NCI-H345 treated with DMSO at 0.1 percent for 48 hours (cell line): Measurements from ENCODE around the gene DPP6.

Experiments used
- DNase-seq: peaks from one replicate; lab custom pipeline; 2025; ENCODE audit not compliant: unreplicated experiment; lab: John Stamatoyannopoulos, UW

DPP6 gene

DNA sequence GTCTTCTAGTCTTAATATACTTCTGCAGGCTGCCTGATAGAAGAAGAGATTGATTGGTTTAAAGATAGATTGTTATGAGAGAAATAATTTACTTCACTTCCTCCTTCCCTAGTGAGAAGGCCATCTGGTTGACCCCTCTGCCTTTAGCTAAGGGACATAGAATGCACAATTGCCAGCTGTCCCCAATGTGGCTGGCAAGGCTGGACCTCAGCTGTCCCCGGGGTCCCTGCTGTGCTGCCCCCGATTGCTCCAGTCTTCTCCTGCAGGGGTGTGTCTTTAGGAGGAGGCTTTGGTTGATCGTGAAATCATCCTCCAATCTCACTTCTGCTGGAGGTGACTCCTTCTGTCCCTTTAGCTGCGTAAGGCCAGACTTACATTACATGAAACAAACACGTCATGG is 388.5 kb downstream of the DPP6 start:
- no peak for DNase-seq

DNA sequence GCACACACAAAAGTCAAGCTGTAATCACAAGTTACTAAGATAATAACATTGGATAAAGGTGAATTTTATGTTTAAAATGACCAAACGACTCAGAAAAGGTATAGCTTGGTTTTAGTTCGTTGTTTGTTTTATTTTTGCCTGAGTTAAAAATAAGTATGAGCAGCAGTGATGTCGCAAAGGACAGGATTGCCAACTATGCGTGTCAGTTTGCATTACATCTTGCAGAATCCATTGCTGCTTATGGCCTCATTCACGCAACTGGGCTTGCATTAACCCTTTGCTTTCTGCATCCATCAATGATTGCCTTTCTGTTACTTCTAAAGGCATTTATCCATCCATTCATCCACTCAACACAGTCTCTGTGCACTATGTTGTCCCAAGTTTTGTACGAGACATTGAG is 389.6 kb downstream of the DPP6 start:
- no peak for DNase-seq

DNA sequence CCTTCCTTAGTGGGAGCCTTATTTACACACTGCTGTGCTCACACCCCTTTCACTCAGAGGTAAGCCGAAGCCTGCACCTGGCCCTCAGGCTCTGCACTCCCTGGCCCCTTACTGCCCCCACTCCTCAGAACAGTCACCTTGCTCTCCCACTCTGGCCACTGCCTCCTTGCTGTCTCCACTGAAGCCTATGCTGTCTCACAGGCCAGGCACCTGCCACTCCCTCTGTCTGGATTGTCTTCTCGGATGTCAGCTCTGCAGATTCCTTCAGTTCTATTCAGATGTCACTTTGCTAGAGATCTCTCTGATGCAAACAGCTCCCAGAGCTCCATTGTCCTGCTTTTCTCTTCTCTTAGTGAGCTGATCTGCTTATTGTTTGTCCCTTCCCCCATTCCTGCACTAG is 390.7 kb downstream of the DPP6 start:
- DNase-seq: no peak

DNA sequence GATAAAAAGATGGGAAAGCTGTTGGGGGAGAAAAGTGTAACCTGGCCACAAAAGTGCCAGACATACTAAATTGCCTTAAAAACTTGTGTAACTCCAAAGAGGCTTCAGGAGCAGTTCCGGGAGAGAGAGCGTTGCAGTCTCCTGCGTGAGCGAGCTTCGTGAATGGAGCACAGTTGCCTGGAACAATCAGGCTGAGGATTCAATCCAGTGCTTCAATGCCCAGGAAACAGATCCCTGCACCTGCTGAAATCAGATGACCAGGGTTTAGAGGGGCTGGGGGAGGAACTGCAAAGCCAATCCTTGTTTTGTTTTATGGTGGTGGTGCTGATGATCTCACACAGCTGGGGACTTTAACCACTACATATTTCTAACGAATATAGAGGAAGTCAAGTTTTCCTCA is 398.3 kb downstream of the DPP6 start:
- no peak for DNase-seq

DNA sequence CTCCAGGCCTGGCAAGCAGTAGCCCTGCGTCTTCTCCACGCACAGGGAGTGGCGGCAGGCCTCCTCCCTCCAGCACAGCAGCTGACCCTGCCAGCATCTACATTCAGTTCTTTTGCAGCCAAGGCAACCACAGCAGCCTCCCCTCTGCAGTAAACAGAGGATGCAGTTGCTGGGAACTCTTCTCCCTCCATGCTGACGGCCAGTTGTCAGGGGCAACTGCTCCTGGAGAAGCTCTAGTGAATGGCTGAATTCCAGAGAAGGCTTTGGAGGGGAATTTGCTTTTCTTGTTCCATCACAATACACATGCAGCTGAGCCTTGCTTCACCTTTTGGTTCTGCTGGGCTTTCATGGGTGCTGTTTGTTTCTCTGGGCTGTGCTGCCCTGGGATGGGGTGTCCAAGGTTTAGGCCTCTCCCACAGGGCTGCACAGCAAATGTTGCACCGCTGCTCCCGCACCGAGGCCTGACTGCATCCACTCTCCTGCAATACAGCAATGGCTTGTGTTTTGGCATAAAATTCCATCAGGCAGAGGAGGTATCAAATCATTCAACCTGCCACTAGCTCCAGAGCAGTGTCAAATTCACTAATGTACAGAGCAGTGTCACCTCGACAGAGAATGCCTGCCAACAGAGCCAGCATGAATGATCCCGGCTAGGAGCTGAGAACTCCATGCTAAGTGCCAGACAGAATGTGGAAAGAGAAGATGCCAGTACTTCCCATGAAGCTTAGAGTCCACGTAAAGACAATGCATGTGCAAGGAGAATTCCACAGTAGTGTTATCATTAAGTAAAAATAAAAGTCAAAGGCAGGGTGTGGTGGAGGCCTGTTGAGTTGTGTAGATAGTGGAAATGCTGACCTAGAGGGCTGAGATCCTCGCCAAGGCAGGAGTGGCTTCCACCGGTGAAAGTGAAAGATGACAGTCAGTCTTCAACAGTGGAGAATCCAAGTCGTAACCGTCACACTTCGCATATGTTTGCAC is 399.6 kb downstream of the DPP6 start:
- no peak for DNase-seq

DNA sequence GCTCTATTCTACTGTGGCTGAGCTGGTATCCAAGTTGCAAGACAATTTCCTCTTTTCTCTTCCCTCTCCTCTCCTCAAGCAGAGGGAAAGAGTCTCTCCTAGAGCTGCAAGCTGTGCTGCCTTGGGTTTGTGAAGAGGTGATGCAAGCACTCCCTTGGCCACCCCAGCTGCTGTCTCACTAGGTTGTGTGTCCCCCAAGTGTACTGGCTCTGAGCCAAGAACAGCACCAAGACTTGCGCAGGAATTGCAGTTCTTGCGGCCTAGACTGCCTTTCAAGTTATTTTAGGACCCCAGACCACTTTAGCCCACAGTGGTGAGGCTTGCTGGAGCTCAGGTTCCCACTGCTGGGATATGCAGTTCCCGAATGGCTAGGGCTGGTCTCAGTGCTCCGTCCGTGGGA is 411.6 kb downstream of the DPP6 start:
- no peak for DNase-seq

DNA sequence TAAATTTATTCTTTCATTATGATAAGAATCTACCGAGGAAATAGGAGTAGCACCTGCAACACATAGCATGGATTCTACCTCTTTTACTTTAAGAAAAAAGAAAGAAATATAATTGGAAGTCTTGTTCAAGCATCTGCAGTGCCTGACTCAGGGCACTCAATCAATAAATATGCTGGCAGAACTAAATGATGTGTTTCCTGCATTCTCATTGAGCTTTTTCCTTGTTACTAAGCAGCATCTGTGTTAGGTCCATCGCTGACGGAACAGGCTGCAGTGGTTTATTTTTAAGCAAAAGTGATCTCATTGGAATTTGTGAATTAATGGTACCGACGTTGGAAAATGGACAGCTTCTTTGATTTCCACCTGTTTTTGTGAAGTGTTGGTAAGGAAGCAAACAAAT is 417.5 kb downstream of the DPP6 start:
- no peak for DNase-seq

DNA sequence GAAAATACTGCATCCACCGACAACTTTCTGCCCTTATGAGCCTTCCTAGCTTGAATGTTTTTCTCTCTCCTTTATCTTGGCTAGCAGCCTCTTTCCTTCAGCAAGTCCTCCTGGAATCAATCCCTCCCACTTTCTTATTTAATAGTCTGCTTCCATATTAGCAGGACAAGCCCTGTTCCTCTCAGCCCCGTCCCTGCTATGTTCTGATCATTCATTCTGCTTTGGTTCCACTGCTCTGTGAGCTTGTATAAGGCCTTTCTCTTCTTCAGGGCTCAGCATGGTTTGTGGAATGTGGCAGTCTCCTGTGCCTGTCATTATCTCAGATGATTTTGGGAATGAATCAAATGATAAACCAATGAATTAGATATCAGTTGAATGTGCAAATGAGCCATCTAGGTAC is 420.1 kb downstream of the DPP6 start:
- DNase-seq: no peak

DNA sequence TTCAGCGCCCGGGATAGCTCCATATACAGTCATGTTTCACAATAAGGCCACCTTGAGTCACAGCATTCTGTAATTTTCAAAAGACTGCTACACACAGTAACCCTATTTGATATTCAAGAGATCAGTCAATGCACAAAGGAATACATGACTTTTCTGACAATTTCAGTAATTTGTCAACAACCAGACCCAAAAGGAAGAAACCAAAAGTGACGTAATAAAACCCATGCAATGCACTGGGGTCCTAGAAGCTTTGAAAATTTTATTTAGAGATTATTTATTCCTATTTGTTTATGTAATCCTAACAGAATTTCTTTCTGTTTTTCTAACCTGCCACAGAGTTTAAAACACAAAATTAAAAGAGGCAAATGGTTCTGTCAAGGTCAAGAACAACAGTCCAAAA is 421.2 kb downstream of the DPP6 start:
- no peak for DNase-seq

DNA sequence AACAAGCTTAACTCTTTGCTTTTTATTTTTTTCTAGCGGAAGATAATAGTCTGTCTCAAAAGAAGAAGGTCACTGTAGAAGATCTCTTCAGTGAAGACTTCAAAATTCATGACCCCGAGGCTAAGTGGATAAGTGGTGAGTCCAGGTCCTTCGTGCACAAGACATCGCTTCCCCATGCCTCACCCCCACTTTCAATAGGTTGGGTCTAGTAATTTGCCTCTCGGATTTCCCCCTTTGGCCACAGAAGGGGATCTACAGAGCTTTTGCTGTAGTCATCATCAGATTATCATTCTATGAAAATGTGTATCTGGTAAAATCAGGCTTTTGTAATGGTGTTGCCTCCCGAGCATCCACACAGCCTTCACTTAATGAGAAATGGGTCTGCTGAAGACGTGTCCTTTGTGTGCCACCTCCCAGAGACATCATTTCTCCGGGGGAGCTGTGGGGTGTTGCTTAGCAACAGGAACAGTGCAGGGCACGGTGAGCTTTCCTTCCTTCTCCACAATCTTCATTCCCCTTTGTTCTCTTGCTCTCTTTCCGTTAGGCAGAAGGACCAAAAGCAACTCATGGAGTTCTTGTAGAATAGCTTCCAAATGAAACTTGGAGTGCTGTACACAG is 422.8 kb downstream of the DPP6 start:
- no peak for DNase-seq

DNA sequence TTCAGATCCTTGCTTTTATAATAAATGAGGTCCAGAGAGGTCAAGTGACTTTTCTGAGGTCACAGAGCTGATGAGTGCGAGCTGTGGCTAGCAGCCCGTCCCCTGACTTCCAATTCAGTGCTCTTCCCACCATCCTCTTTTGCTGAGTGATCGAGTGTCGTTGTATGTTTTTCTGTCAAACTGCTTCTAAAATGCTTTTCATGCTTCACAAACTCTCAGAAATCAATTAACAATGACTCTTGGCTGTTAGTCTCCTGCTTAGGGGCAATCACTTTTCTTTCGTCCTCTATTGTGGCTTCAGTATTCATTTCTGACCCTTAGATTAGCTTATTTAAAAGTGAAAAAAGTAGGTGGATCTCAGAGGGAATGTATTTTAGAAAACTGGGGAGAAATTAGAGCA is 423.7 kb downstream of the DPP6 start:
- DNase-seq: no peak

DNA sequence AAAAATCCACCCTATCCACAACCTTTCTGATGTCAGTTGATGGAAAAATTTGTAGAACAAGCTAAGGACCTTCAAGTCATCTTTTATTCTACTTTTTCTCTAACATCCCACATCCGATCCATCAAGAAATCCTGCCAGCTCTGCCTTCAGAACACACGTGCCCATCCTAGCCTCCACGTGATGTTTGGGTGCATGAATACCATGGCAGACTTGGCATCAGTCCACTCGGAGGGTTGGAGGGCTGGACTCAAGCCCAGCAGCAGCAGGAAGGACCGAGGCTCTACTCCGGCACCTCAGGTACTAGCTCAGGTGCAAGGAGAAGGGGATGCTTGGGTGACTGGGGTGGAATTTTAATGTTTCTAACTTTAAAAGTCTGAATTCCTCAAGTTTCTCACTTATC is 428.6 kb downstream of the DPP6 start:
- no peak for DNase-seq

DNA sequence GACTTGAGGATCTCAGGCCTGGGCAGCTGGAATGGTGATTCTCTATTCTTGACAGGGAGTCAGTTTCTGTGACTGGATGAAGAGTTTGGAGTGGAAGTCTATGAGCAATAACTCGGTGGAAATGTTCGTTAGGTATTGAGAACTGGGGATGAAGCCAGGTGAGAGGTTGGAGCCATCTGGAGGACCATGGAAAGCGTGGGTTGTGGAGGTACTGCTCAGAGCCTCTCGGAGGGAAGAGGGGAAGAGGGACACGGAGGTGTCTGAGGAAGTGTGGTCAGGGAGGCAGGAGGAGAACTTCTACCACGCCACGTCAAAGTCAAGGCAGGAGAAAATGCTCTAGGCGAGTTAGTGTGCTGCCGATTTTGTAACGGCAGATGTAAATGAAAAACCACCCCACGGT is 430.7 kb downstream of the DPP6 start:
- no peak for DNase-seq

DNA sequence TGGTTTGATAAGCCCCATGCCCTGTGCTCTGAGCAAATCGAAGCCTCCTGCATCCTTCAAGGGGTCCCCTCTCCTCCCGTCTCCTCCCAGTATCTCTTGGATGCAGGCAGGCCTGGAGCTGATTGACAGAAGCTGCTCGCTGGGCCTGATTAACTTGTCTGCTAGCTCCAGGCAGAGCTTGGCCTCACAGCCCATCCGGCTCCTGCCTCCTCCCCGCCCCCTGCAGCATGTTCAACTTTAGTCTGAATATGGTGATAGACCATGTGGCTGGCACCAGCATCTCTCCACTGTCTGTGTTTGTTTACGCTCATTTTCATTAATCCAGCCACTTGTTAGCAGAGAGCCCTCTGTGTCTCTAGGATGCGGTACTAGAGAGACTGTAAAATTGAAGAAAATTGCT is 432.2 kb downstream of the DPP6 start:
- no peak for DNase-seq

DNA sequence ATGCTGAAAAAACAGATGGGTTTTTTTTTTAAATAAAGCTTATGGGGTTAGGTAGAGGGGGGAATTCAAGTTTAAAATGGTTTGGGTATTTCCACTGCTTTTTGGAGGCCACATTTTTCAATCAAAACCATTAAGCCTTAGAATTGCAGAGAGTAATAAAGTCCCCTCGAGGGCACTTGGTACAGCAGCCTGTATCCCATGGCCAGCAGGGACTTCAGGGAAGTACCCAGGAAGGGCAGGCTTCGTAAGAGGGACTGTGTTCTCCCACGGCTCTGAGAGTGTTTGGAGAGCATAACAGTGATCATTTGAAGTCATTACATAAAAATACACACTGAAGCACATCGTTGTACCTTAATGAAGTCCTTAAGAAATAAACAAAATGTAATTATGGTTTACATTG is 432.7 kb downstream of the DPP6 start:
- no peak for DNase-seq

DNA sequence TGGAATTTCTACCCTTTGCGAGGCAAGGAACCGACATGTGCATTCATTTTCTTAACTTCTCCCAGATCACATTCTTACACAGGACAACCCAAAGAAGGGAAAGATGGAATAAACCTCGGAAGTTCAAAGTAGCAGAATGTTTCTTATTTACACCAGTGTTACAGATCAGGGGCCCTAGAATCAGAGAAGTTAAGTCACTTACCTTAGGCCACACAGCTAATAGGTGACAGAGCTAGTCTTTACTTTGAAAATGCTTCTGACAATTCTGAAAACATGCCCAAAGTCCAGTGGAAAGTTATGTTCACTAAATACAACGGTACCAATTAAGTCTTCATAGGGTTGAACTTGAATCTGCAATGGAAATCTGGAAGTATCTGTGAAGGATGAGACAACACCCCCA is 437.7 kb downstream of the DPP6 start:
- no peak for DNase-seq

DNA sequence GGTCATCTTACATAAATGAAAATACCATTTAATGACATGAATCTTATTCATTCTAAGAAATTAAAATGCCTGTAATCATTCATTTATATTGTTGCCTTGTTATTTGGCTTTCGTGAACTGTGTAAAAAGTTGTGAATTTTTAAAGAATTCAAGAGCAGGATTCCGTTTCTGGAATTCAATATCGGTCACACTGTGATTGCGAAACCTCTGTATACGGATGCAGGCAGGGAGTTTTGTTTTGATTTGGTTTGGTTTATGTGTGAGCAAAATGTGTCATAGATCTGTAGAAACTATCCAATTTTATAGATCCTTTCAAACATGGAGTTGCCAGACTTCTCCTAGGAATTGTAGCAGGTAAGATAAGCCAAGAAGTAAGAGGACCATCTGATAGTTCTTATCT is 441.4 kb downstream of the DPP6 start:
- no peak for DNase-seq

DNA sequence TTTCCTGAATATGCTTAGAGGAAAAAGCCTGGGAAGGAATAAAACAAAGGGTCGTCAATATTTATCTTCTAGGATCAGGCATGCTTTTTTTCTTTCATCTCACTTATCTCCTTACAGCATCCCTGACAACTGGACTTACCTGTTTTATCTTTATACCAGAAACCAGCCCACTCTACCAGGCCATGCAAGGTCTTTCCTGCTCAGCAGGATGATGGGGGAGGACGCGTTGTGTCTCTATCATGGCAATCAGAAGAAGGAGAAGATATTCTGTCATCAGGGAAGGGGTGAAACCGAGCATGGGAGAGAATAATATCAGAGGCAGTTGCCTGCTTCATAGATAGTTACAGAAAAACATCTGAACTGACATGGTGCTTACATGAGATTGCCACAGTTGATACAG is 445.6 kb downstream of the DPP6 start:
- no peak for DNase-seq

DNA sequence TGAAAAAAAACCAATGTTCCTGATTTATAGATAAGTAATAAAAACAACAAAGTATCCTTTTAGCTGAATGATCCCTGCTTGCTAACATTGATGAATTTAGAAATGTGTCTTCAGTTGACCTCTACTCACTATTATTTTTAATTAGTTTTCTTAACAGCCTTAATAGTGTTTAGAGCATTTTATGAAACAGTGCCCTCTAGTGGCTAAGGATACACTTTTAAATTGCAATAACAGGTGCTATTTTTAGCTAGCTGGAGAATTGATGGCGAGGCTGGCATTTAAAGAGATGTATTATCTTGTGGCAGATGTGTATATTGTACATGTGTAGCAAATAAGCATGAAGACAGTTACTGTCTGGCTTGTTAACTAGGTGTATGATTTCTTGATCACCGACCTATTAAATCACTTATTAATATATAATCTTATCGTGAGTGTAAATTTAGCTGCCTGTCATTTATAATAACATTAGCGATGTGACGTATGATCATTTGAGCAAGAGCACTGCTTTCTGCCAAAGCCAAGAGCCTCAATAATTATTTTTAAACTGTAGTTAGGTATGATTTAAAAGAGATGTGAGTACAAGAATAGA is 451.9 kb downstream of the DPP6 start:
- peak; percentile 65 for DNase-seq

DNA sequence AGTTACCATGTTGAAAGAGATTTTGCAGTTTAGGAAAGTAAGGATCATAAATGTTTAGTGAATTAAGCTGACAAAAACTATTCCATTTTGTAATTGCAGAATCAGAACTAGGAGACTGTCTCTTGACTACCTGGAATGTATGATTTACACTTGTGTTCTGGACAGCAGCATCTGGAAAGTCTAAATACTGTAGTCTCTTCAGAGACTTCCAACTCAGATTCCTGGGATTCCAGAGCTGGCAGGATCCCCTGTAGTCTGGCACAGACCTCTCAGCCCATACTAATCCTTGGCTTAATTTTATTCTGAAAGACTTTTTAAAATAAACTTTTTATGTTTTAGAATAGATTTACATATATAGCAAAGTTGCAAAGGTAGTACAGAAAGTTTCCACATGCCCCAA is 452.7 kb downstream of the DPP6 start:
- DNase-seq: no peak

DNA sequence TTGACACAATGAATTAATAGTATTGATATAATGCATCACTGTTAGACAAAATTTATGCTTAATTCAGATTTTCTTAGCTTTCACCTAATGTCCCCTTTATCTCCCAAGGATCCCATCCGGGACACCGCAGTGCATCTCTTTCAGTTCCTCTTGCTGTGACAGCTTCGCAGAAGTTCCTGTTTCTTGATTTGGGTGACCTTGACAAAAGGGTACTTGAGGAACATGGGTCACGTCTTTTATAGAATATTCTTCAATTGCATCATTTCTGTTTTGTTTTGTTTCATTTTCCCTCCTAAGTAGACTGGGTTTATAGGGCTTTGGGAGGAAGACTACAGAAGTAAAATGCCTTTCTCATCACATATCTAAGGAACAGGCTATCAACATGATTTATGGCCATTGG is 453.2 kb downstream of the DPP6 start:
- DNase-seq: no peak

DNA sequence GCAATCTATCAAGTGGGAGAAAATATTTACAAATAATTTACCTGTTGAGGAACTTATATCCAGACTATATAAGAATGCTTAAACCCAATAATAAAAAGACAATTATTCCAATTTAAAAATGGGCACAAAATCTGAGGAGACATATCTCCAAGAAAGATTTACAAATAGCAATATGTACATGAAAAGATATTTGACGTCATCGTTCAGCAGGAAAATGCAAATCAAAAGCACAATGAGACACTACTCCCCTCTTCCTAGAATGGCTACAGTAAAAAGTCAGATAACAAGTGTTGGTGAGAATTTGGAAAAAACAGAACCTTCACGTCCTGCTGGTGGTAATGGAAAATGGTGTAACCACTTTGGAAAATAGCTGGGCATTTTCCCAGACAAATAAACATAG is 457.0 kb downstream of the DPP6 start:
- no peak for DNase-seq
